Measurements from ENCODE around the gene ICOS. TPM values are rescaled to one million over a fixed set of nuclear protein-coding genes. Genes with fewer than 3 reads are reported as not detected.

Gene ICOS
- total RNA-seq, 1 experiment from 2014 or later: not detected

- Histone ChIP-seq H3K14ac (ENCODE audit: insufficient read depth, low read length) (no peak overlapping the region), H3K9ac (ENCODE audit: extremely low read depth, insufficient read length, low read length) (no peak overlapping the region), H3K18ac (ENCODE audit: insufficient read length, low read depth, low read length) (no peak overlapping the region), H4K91ac (ENCODE audit: insufficient read length, low read depth, low read length) (no peak overlapping the region), H2BK20ac (ENCODE audit: low read depth, low read length, poor library complexity, severe bottlenecking) (no peak overlapping the region), H3K79me2 (ENCODE audit: insufficient read depth, low read length) (no peaks in the 10 kb centered on the region), H3K23ac (ENCODE audit: insufficient read length, low read depth, low read length) (no peak overlapping the region), H3T11ph (ENCODE audit: low read length) (no peak overlapping the region), H2AK5ac (ENCODE audit: insufficient read length, low read length) (no peak overlapping the region), H3K79me1 (ENCODE audit: insufficient read depth, low read depth, low read length, poor library complexity, severe bottlenecking) (no peaks in the 10 kb centered on the region), H3K23me2 (ENCODE audit: insufficient read length, low read depth, low read length, poor library complexity, severe bottlenecking) (no peaks in the 10 kb centered on the region), H4K5ac (ENCODE audit: insufficient read length, low read depth, low read length) (no peak overlapping the region), H3K4me1 (ENCODE audit: insufficient read depth, low read length) (peaks cover 5% of the 10 kb centered on the region; the same call in 1 of the 2 replicates), H4K20me1 (ENCODE audit: control insufficient read depth, insufficient read depth, insufficient read length) (no peaks in the 10 kb centered on the region), H2AFZ (ENCODE audit: low read length) (no peak overlapping the region), H3K27me3 (ENCODE audit: insufficient read depth, low read length) (no peaks in the 10 kb centered on the region), H3K27ac (ENCODE audit: insufficient read length, low read depth, low read length) (no peak overlapping the region), H4K8ac (replicated peaks; ENCODE audit: insufficient read length, low read depth, low read length) (no peak overlapping the region), H2BK15ac (ENCODE audit: low read depth, low read length) (no peak overlapping the region), H3K4me2 (ENCODE audit: insufficient read depth, insufficient read length, low read length) (no peak overlapping the region), H2BK5ac (ENCODE audit: insufficient read length, low read length) (no peak overlapping the region), H2BK120ac (ENCODE audit: low read depth, low read length, poor library complexity, severe bottlenecking) (no peak overlapping the region), H3K4ac (ENCODE audit: low read depth, low read length) (no peak overlapping the region), H2BK12ac (ENCODE audit: insufficient read length, low read depth, low read length) (no peak overlapping the region), H3K56ac (ENCODE audit: insufficient read length, low read depth, low read length) (no peak overlapping the region), H3K9me3 (ENCODE audit: control insufficient read depth, low read depth, low read length) (no peaks in the 10 kb centered on the region)
- Mint-ChIP-seq H3K27me3 (ENCODE audit: low read depth) (no peaks in the 10 kb centered on the region), H3K27ac (no peak overlapping the region), H3K36me3 (ENCODE audit: insufficient read depth in 1 of 3, low read depth in 3 of 3) (no peaks in the 10 kb centered on the region), H3K4me3 (no peak overlapping the region), H3K9me3 (no peaks in the 10 kb centered on the region), H3K4me1 (peaks cover 12 to 17% of the 10 kb centered on the region in 2 experiments)
- no peak for DNase-seq
- no peak for TF ChIP-seq CTCF (conservative IDR thresholded peaks at IDR 0.05)
- WGBS (ENCODE audit: extremely low coverage, insufficient read length, low lambda C conversion rate): no CpG with 5 or more reads among the region's 7 CpGs
Measured at GRCh38 chr2:203915256-203915655, 21.3 kb upstream of the ICOS start.
